Activated CD8-positive, alpha-beta T cell treated with anti-CD3 and anti-CD28 coated beads, Interleukin-2, amount 10 ng/mL, durations not matched to agents 7 days and 5 days (primary cell): ENCODE data around the gene SGPL1. TPM values are rescaled to one million over a fixed set of nuclear protein-coding genes. Genes with fewer than 3 reads are reported as not detected.
A peak's percentile ranks its signal among the peaks of the same experiment; 100 is the strongest.

Source experiments
- ATAC-seq: fragments of 150-1000 bp; cut with Tn5 transposase; one replicate; pipeline ENCODE4 v1.10.0; 2021; ENCODE audit warnings: moderate library complexity
- CTCF ChIA-PET: fragments of 350-600 bp; sonication (Branson Sonifier 250); formaldehyde crosslinking; loops from one replicate; lab custom pipeline; 2021; ENCODE audit warnings: antibody characterized with exemption; lab: Charles Lee
- POLR2A ChIA-PET: fragments of 350-600 bp; sonication (Branson Sonifier 250); formaldehyde crosslinking; loops from one replicate; lab custom pipeline; 2021; ENCODE audit warnings: antibody characterized with exemption; lab: Charles Lee
- DNase-seq: peaks from one replicate; pipeline ENCODE4 v3.0.0-alpha.2; 2020
- H3K27ac Mint-ChIP-seq: one replicate; pipeline ENCODE4 v1.8.0; 2021; ENCODE audit warnings: mild to moderate bottlenecking, mixed read lengths
- H3K27me3 Mint-ChIP-seq: one replicate; pipeline ENCODE4 v1.8.0; 2021; ENCODE audit warnings: low read depth, mixed read lengths
- H3K36me3 Mint-ChIP-seq: one replicate; pipeline ENCODE4 v1.8.0; 2021; ENCODE audit warnings: low read depth, mixed read lengths
- H3K4me1 Mint-ChIP-seq: one replicate; pipeline ENCODE4 v1.8.0; 2021; ENCODE audit warnings: low read depth, mixed read lengths
- H3K4me3 Mint-ChIP-seq: one replicate; pipeline ENCODE4 v1.8.0; 2021; ENCODE audit warnings: mild to moderate bottlenecking, mixed read lengths
- H3K9me3 Mint-ChIP-seq: one replicate; pipeline ENCODE4 v1.8.0; 2022; ENCODE audit warnings: mixed read lengths; ENCODE audit not compliant: insufficient read depth
- total RNA-seq, 2 experiments: library from RNA; stranded (reverse); gene quantifications; one replicate each; pipeline ENCODE4 v1.2.3, GENCODE V29; 2021

The SGPL1 gene
- total RNA-seq, 2 experiments from 2014 or later, result 22.2 to 28.0 TPM

- ChIA-PET CTCF (interaction anchor here (1.2 to 2.8 kb wide), 7 partner anchors 10 to 933 kb away, joined by 3 to 10 read pairs (median 3); partner anchors contain the start of gene PCBD1), POLR2A (no interaction called here)
- ATAC-seq, result peak; percentile 42
- Mint-ChIP-seq H3K27ac (no peak overlapping the region), H3K4me1 (no peaks in the 10 kb centered on the region), H3K4me3 (no peak overlapping the region), H3K27me3 (no peaks in the 10 kb centered on the region), H3K36me3 (no peaks in the 10 kb centered on the region), H3K9me3 (no peaks in the 10 kb centered on the region)
- DNase-seq, result peak; percentile 46
Measured at GRCh38 chr10:70903262-70903921, 87.6 kb downstream of the SGPL1 start.

- Mint-ChIP-seq H3K4me3 (no peak overlapping the region), H3K27ac (no peak overlapping the region), H3K36me3 (no peaks in the 10 kb centered on the region), H3K9me3 (no peaks in the 10 kb centered on the region), H3K27me3 (no peaks in the 10 kb centered on the region), H3K4me1 (no peaks in the 10 kb centered on the region)
- CTCF ChIA-PET, result interaction anchor here (0.9 to 2.8 kb wide), 2 partner anchors 356 to 378 kb away, joined by 4 to 10 read pairs; no protein-coding TSS in a partner anchor
- ATAC-seq, result no peak
- POLR2A ChIA-PET, result no interaction called here
- no peak for DNase-seq
Measured at GRCh38 chr10:70905071-70906021, 89.6 kb downstream of the SGPL1 start.

GRCh38 chr10:70906031-70906783 is 90.5 kb downstream of the SGPL1 start:
- no peak for DNase-seq
- Mint-ChIP-seq H3K27me3 (no peaks in the 10 kb centered on the region), H3K36me3 (no peaks in the 10 kb centered on the region), H3K4me1 (no peaks in the 10 kb centered on the region), H3K27ac (no peak overlapping the region), H3K4me3 (no peak overlapping the region), H3K9me3 (no peaks in the 10 kb centered on the region)
- CTCF ChIA-PET, result no interaction called here
- ATAC-seq, result no peak
- POLR2A ChIA-PET, result no interaction called here

GRCh38 chr10:70906953-70907636 is 91.3 kb downstream of the SGPL1 start:
- no peak overlapping the region for H3K27ac Mint-ChIP-seq
- ATAC-seq (no peak), DNase-seq (no peak)
- H3K4me1 Mint-ChIP-seq, result no peaks in the 10 kb centered on the region
- no peaks in the 10 kb centered on the region for H3K36me3 Mint-ChIP-seq
- H3K4me3 Mint-ChIP-seq, result no peak overlapping the region
- H3K9me3 Mint-ChIP-seq, result no peaks in the 10 kb centered on the region
- no peaks in the 10 kb centered on the region for H3K27me3 Mint-ChIP-seq
- CTCF ChIA-PET, result no interaction called here
- POLR2A ChIA-PET, result no interaction called here

GRCh38 chr10:70907637-70908405 is 92.1 kb downstream of the SGPL1 start:
- no peaks in the 10 kb centered on the region for H3K9me3 Mint-ChIP-seq
- POLR2A ChIA-PET, result no interaction called here
- no peak for DNase-seq
- H3K36me3 Mint-ChIP-seq, result no peaks in the 10 kb centered on the region
- CTCF ChIA-PET, result no interaction called here
- no peaks in the 10 kb centered on the region for H3K4me1 Mint-ChIP-seq
- no peak overlapping the region for H3K4me3 Mint-ChIP-seq
- no peak overlapping the region for H3K27ac Mint-ChIP-seq
- no peak for ATAC-seq
- no peaks in the 10 kb centered on the region for H3K27me3 Mint-ChIP-seq

- H3K27ac Mint-ChIP-seq, result no peak overlapping the region
- H3K36me3 Mint-ChIP-seq, result no peaks in the 10 kb centered on the region
- no peaks in the 10 kb centered on the region for H3K4me1 Mint-ChIP-seq
- ATAC-seq, result no peak
- no peaks in the 10 kb centered on the region for H3K9me3 Mint-ChIP-seq
- H3K4me3 Mint-ChIP-seq, result no peak overlapping the region
- ChIA-PET POLR2A (no interaction called here), CTCF (no interaction called here)
- no peak for DNase-seq
- H3K27me3 Mint-ChIP-seq, result no peaks in the 10 kb centered on the region
Measured at GRCh38 chr10:70908406-70909296, 92.9 kb downstream of the SGPL1 start.

- ATAC-seq (no peak), DNase-seq (no peak)
- Mint-ChIP-seq H3K27ac (no peak overlapping the region), H3K4me3 (no peak overlapping the region), H3K36me3 (no peaks in the 10 kb centered on the region), H3K9me3 (no peaks in the 10 kb centered on the region), H3K27me3 (no peaks in the 10 kb centered on the region), H3K4me1 (no peaks in the 10 kb centered on the region)
- ChIA-PET POLR2A (interaction anchor here (0.7 kb wide), 1 partner anchor 19 kb away, joined by 4 read pairs; no protein-coding TSS in a partner anchor), CTCF (no interaction called here)
Measured at GRCh38 chr10:70909326-70909935, 93.7 kb downstream of the SGPL1 start.

- H3K27me3 Mint-ChIP-seq, result no peaks in the 10 kb centered on the region
- DNase-seq, result no peak
- no peak overlapping the region for H3K27ac Mint-ChIP-seq
- no peaks in the 10 kb centered on the region for H3K4me1 Mint-ChIP-seq
- CTCF ChIA-PET, result no interaction called here
- no peak for ATAC-seq
- POLR2A ChIA-PET, result interaction anchor here (0.7 kb wide), 1 partner anchor 20 kb away, joined by 4 read pairs; no protein-coding TSS in a partner anchor
- H3K36me3 Mint-ChIP-seq, result no peaks in the 10 kb centered on the region
- H3K4me3 Mint-ChIP-seq, result no peak overlapping the region
- H3K9me3 Mint-ChIP-seq, result no peaks in the 10 kb centered on the region
Measured at GRCh38 chr10:70910486-70911341, 95.0 kb downstream of the SGPL1 start.

GRCh38 chr10:70911386-70911785 is 95.6 kb downstream of the SGPL1 start:
- ATAC-seq (no peak), DNase-seq (no peak)
- H3K4me3 Mint-ChIP-seq, result no peak overlapping the region
- no peaks in the 10 kb centered on the region for H3K4me1 Mint-ChIP-seq
- no peaks in the 10 kb centered on the region for H3K36me3 Mint-ChIP-seq
- no peaks in the 10 kb centered on the region for H3K9me3 Mint-ChIP-seq
- H3K27me3 Mint-ChIP-seq, result no peaks in the 10 kb centered on the region
- no peak overlapping the region for H3K27ac Mint-ChIP-seq
- POLR2A ChIA-PET, result no interaction called here
- CTCF ChIA-PET, result no interaction called here
